NCI-H446 (cell line): ENCODE results near the gene PTBP1.
"Not testable (repeated sequence)": the region's sequence is repeated elsewhere in the genome, so short reads cannot be mapped to it uniquely, and the experiment has no call there.

Experiments
- DNase-seq, 2 experiments: peaks; one replicate each; lab custom pipeline; 2025; lab: John Stamatoyannopoulos, UW

PTBP1 gene

DNA sequence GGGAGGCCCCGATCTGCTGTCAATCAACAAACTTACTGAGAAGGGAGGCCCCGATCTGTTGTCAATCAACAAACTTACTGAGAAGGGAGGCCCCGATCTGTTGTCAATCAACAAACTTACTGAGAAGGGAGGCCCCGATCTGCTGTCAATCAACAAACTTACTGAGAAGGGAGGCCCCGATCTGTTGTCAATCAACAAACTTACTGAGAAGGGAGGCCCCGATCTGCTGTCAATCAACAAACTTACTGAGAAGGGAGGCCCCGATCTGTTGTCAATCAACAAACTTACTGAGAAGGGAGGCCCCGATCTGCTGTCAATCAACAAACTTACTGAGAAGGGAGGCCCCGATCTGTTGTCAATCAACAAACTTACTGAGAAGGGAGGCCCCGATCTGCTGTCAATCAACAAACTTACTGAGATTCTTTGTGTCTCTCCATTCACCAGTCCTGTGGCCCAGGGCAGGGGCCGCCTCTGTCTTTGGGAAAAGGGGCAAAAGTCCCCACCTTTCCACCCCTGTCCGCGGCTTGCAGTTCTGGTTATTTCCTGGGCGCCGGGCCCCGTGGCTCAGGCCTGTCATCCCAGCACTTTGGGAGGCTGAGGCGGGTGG is 56.5 kb downstream of the PTBP1 start:
- DNase-seq, result not testable (repeated sequence)

DNA sequence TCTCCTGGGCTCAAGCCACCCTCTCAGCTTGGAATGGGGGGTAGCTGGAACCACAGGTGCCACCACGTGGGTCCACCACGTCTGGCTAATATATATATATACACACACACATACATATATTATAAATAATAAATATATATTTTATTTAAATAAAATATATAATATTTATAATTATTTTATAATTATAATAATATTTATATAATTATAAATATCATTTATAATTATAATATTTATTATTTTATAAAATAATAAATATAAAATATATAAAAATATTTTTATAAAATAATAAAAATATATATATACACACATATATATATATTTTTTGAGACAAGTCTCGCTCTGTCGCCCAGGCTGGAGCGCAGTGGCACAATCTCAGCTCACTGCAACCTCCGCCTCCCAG is 57.3 kb downstream of the PTBP1 start:
- DNase-seq, result no peak

DNA sequence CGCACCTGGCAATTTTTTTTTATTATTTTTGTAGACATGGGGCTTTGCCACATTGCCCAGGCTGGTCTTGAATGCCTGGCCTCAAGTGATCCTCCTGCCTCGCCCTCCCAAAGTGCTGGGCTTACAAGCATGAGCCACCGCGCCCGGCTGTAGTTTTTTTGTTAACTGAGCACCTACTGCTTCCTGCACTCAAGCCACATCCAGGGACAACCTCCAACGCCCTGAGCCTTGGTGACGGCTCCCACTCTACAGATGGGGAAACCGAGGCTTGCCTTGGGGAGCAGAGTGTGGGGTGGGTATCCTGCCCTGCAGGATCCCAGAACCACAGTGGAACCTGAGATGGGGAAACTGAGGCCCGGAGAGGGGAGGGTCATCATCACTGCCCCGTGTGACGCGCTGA is 57.9 kb downstream of the PTBP1 start:
- no peak for DNase-seq

DNA sequence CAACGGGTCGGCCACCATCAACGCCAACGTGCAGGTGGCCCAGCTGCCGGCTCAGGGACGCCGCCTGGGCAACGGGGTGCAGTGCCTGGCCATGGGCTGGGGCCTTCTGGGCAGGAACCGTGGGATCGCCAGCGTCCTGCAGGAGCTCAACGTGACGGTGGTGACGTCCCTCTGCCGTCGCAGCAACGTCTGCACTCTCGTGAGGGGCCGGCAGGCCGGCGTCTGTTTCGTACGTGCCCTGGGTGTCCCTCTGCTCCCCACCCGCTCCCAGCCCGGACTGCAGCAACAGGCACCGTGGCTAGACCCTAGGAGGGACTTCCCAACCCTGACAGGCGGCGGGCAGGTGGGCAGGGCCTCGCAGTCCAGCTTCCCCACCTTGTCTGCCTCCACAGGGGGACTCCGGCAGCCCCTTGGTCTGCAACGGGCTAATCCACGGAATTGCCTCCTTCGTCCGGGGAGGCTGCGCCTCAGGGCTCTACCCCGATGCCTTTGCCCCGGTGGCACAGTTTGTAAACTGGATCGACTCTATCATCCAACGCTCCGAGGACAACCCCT is 58.4 kb downstream of the PTBP1 start:
- no peak for DNase-seq

DNA sequence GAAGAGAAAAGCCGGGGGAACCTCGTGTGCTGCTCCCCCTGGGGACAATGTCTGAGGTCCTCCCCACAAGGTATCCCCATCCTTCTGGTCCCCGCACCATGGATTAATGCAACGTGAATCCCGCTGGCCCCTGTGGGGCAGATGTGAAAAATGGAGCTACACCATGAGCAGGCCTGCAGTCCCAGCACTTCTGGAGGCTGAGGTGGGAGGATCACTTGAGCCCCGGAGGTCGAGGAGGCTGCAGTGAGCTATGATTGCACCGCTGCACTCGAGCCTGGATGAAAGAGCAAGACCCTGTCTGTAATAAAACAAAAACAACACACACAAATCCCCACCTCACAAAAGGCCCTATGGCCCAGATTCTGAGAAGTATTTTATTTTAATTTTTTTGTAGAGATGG is 61.0 kb downstream of the PTBP1 start:
- DNase-seq, result no peak

DNA sequence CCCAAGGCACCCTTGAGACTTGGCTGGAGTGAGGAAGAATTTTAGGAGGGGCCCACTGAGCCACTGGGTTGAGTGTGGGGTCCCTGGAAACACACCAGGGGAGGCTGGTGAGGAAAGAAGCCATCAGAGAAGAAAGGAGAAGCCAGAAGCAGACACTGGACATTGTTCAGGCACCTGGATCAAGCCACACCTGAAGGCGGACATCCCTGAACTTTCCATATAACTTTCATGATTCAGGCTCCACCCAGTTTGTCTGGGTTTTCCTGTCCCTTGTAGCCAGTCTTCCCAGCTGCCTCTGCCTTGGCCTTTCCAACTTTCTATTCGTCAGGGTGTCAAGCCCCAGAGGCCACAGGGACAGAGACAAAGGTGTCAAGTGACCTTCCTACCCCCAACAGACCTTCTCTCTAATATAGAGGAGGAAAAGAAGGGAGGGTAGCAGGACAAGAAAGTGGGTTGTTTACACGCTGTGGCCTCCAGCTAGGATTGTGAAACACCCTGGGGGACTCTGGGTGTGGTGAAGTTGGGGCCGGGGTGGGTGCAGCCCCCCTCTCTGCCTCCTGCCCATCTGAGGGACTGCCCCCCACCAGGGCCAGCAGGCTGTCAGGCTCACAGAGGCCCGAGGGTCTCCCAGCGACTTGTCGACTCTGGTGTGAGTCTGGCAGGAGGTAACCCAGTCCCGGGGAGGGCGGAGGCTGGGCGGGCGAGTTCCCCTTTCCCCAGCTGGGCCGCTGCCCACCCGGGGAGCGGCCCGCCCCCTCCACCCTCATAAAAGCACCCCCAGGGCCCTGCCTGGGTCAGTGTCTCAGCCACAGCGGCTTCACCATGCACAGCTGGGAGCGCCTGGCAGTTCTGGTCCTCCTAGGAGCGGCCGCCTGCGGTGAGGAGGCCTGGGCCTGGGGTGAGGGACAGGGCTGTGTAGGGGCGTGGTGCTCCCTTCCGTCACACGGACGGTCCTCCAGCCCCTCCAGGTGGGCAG is 61.9 kb downstream of the PTBP1 start, which contains the start of gene CFD:
CFD (plus strand) TSS at position 797 of the 976 bp plus-strand sequence; CDS start at position 823, 26 bp downstream.
- no peak for DNase-seq

DNA sequence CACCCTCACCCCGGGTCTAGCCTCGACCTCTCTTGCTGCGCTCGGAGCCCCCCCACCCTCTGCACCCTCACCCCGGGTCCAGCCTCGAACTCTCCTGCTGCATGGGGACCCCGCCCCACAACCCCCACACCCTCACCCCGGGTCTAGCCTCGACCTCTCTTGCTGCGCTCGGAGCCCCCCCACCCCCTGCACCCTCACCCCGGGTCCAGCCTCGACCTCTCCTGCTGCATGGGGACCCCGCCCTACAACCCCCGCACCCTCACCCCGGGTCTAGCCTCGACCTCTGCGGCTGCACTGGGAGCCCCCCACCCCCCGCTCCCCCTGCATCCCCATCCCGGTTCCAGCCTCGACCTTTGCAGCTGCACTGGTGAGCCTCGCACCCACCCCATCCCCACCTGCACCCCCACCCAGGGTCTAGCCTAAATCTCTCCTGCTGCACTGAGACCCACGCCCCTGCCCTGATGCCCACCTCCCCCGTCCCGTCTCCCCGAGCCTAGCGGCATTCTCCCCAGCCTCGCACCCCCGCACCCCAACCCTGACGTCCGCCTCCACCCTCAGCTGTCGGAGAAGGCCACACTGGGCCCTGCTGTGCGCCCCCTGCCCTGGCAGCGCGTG is 64.0 kb downstream of the PTBP1 start:
- no peak for DNase-seq
